ENCODE data around the gene ABLIM2. TPM values are rescaled to one million over a fixed set of nuclear protein-coding genes. Genes with fewer than 3 reads are reported as not detected.

Gene ABLIM2
- total RNA-seq, 2 donors from 2014 or later = 5.7 to 11.2 TPM

- Histone ChIP-seq H3K4me3 (no peak overlapping the region), H3K36me3 (no peaks in the 10 kb centered on the region), H3K4me1 (peaks cover 0 to 21% of the 10 kb centered on the region in 2 donors), H3K27me3 (no peaks in the 10 kb centered on the region), H3K9me3 (no peaks in the 10 kb centered on the region), H3K27ac (no peak overlapping the region)
- no peak for TF ChIP-seq CTCF (IDR thresholded peaks at IDR 0.05)
- no peak for DNase-seq (ENCODE audit: low spot score)
Observed at GRCh38 chr4:8136972-8137710, 21.5 kb downstream of the ABLIM2 start.

- no peak overlapping the region for H3K4me3 ChIP-seq
- no peaks in the 10 kb centered on the region for H3K27me3 ChIP-seq
- DNase-seq (ENCODE audit: low spot score) = no peak
- H3K4me1 ChIP-seq = peaks cover 0 to 15% of the 10 kb centered on the region in 2 donors
- no peaks in the 10 kb centered on the region for H3K36me3 ChIP-seq
- no peaks in the 10 kb centered on the region for H3K9me3 ChIP-seq
- no peak overlapping the region for H3K27ac ChIP-seq
- no peak for TF ChIP-seq CTCF (IDR thresholded peaks at IDR 0.05)
Observed at GRCh38 chr4:8136529-8136928, 22.1 kb downstream of the ABLIM2 start.

GRCh38 chr4:8135666-8136065 lies 22.9 kb downstream of the ABLIM2 start:
- Histone ChIP-seq H3K4me1 (peaks cover 0 to 9% of the 10 kb centered on the region in 2 donors), H3K36me3 (no peaks in the 10 kb centered on the region), H3K9me3 (no peaks in the 10 kb centered on the region), H3K27me3 (no peaks in the 10 kb centered on the region), H3K4me3 (no peak overlapping the region), H3K27ac (peak overlapping the region in 1 of 2 donors; percentile 32)
- DNase-seq (ENCODE audit: low spot score) = no peak
- no peak for TF ChIP-seq CTCF (IDR thresholded peaks at IDR 0.05)

GRCh38 chr4:8133897-8134563 lies 24.6 kb downstream of the ABLIM2 start:
- no peak for DNase-seq (ENCODE audit: low spot score)
- TF ChIP-seq CTCF (IDR thresholded peaks at IDR 0.05) = no peak
- no peak overlapping the region for H3K27ac ChIP-seq
- H3K36me3 ChIP-seq = no peaks in the 10 kb centered on the region
- H3K9me3 ChIP-seq = no peaks in the 10 kb centered on the region
- peaks cover 0 to 9% of the 10 kb centered on the region in 2 donors for H3K4me1 ChIP-seq
- no peaks in the 10 kb centered on the region for H3K27me3 ChIP-seq
- no peak overlapping the region for H3K4me3 ChIP-seq

- no peak for DNase-seq (ENCODE audit: low spot score)
- H3K4me1 ChIP-seq = peaks cover 0 to 9% of the 10 kb centered on the region in 2 donors
- no peak overlapping the region for H3K27ac ChIP-seq
- no peaks in the 10 kb centered on the region for H3K36me3 ChIP-seq
- no peak for TF ChIP-seq CTCF (IDR thresholded peaks at IDR 0.05)
- no peak overlapping the region for H3K4me3 ChIP-seq
- H3K9me3 ChIP-seq = no peaks in the 10 kb centered on the region
- no peaks in the 10 kb centered on the region for H3K27me3 ChIP-seq
Observed at GRCh38 chr4:8132947-8133705, 25.5 kb downstream of the ABLIM2 start.
